NCI-H2227 treated with DMSO at 0.1 percent for 48 hours (cell line): ENCODE measurements around the gene SOAT2.
"Not testable (repeated sequence)": the region's sequence is repeated elsewhere in the genome, so short reads cannot be mapped to it uniquely, and the experiment has no call there.

Experiments used
- DNase-seq: peaks from one replicate; lab custom pipeline; 2025; lab: John Stamatoyannopoulos, UW

Gene SOAT2

GRCh38 chr12:53147181-53147580 is 43.9 kb downstream of the SOAT2 start:
- DNase-seq = no peak

GRCh38 chr12:53147653-53148052 is 44.4 kb downstream of the SOAT2 start:
- DNase-seq = no peak

GRCh38 chr12:53151039-53151438 is 47.8 kb downstream of the SOAT2 start:
- no peak for DNase-seq

GRCh38 chr12:53152390-53152789 is 49.1 kb downstream of the SOAT2 start:
- DNase-seq = no peak

- DNase-seq = peak; percentile 6
Observed at GRCh38 chr12:53159195-53159839, 56.0 kb downstream of the SOAT2 start.

GRCh38 chr12:53160000-53160399 is 56.7 kb downstream of the SOAT2 start:
- no peak for DNase-seq

- DNase-seq = no peak
Observed at GRCh38 chr12:53160673-53161072, 57.4 kb downstream of the SOAT2 start.

GRCh38 chr12:53161119-53161911 is 58.0 kb downstream of the SOAT2 start:
- DNase-seq = no peak

GRCh38 chr12:53163008-53163407 is 59.7 kb downstream of the SOAT2 start:
- not testable (repeated sequence) for DNase-seq

- no peak for DNase-seq
Observed at GRCh38 chr12:53166837-53167236, 63.6 kb downstream of the SOAT2 start.

- no peak for DNase-seq
Observed at GRCh38 chr12:53169644-53170043, 66.4 kb downstream of the SOAT2 start.

GRCh38 chr12:53170215-53170614 is 66.9 kb downstream of the SOAT2 start:
- no peak for DNase-seq

- DNase-seq = no peak
Observed at GRCh38 chr12:53170876-53171724, 67.8 kb downstream of the SOAT2 start.

GRCh38 chr12:53171725-53172329 is 68.5 kb downstream of the SOAT2 start:
- DNase-seq = no peak

- DNase-seq = no peak
Observed at GRCh38 chr12:53172352-53172751, 69.1 kb downstream of the SOAT2 start.

- no peak for DNase-seq
Observed at GRCh38 chr12:53173085-53173715, 69.9 kb downstream of the SOAT2 start.
